ENCODE results near the gene TFRC.
A peak's percentile ranks its signal among the peaks of the same experiment; 100 is the strongest.
"Not testable (repeated sequence)": the region's sequence is repeated elsewhere in the genome, so short reads cannot be mapped to it uniquely, and the experiment has no call there.

TFRC gene

DNA sequence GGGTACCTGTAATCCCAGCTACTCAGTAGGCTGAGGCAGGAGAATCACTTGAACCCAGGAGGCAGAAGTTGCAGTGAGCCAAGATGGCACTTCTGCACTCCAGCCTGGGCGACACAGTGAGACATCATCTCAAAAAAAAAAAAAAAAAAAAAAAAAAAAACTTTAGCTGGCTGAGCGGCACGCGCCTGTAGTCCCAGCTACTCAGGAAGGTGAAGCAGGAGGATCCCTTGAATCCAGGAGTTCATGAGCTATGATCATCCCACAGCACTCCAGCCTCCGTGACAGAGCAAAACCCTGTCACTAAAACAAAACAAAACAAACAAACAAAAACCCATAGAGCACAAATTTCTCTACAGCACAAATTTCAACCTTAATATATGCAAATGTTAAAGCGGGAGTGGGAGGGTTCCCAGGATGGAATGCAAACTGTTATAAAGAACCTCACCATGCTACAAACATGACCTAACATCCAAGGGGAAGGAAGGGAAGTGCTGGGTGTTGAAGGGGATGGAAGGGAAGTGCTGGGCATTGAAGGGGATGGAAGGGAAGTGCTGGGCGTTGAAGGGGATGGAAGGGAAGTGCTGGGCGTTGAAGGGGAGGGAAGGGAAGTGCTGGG, 16.6 kb upstream of the TFRC start:
- H3K9me3 Mint-ChIP-seq, H3K4me3 Mint-ChIP-seq, H3K27me3 Mint-ChIP-seq, CTCF ChIA-PET, H3K36me3 Mint-ChIP-seq, DNase-seq, H3K4me1 Mint-ChIP-seq: not testable (repeated sequence)
- H3K27ac Mint-ChIP-seq: peak overlapping the region; percentile 25

DNA sequence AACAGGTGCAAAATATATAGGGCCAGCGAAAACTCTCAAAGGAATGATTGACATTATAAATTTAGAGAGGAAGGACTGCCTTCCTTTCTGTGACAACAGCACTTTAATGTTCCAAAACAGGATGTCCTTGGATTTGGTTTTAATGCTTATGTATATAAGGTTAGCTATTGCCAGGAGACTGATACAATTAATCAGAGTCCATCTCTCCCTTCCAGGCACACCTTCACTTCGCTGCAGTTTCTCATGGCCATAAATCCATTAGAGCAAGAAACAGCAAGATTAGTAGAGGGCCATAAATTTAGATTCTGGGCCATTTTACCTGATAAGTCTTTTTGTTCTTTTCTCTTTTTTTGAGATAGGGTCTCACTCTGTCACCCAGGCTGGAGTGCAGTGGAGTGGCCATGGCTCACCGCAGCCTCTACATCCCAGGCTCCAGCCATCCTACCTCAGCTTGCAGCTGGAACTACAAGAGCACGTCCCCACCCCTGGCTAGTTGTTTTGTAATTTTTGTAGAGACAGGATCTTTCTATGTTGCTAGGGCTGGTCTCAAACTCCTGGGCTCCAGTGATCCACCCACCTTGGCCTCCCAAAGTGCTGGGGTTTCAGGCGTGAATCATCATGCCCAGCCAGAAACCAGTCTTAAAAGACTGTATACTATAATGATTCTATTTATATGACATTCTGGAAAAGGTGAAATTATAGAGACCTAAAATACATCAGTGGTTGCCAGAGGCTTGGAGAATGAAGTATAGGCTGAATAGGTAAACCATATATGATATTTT, 15.7 kb upstream of the TFRC start:
- CTCF ChIA-PET: interaction anchor here (2.3 kb wide), 1 partner anchor 102 kb away, joined by 6 read pairs; no protein-coding TSS in a partner anchor
- Mint-ChIP-seq H3K27ac (peak overlapping the region; percentile 58), H3K36me3 (no peaks in the 10 kb centered on the region), H3K27me3 (peaks cover 4% of the 10 kb centered on the region), H3K4me3 (no peak overlapping the region), H3K4me1 (peaks cover 6% of the 10 kb centered on the region), H3K9me3 (no peaks in the 10 kb centered on the region)
- DNase-seq: no peak

DNA sequence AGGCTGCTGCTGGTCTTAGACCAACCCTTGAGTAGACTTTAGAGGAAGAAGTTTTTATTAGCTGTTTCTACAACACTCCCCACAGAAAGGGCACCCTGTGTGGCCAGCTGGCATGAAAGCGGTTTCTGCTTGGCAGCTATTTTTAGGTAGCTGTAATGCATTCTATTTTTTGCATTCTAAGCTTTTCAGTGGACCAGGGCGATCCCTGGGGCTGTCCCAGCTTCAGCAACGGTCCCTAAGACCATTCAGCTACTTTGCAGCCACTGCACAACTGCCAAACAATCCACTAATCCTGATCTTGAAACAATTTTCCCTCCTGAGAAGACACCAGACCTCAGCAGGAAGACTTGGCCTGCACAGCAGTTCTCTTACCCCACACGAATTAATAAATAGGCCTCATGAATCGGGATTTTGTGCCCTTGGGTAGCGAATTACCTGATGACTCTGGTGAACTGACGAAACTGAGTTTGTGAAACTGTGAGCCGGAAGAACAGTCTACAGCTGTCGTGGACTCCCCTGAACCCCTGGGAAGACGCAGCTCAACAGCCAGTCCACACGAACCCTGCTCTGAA, 14.6 kb upstream of the TFRC start:
- Mint-ChIP-seq H3K4me3 (no peak overlapping the region), H3K36me3 (no peaks in the 10 kb centered on the region), H3K27ac (no peak overlapping the region), H3K27me3 (peaks cover 4% of the 10 kb centered on the region), H3K4me1 (peaks cover 6% of the 10 kb centered on the region), H3K9me3 (no peaks in the 10 kb centered on the region)
- DNase-seq: peak; percentile 1
- CTCF ChIA-PET: interaction anchor here (0.9 to 6.4 kb wide), 3 partner anchors 12 to 103 kb away, joined by 4 to 48 read pairs (median 6); no protein-coding TSS in a partner anchor

DNA sequence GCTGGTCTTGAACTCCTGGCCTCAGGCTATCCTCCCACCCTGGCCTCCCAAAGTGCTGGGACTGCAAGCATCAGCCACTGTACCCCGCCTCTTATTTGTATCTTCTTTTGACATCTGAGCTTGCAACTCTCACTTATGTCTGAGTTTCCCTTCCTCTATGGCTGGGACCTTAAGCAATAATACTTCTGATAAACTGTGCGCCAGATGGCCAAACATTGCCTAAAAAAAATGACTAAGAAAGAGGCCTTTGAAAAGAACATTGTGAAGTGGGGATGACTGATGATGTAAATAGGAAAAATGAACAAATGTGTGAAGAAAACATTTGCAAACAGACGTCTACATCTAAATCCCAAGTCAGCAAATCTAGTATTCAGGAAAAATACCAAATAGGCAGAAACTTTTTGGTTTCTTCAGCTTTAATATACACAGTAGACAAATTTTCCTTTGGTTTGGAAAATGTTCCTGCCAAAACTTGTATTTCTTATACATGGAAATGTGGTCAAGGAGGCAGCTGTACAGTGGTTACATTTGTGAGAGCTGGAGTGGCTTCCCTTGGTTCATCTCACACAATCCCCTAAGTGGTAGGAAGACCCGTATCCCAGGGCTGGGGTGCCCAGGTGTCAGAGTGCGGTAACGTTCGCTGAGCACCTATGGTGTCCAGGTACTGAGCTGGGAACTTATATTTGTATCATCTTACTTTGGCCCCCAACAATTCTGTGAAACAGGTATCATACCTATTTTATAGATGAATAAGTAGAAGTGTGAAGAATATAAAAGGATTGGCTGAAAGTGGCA, 11.6 kb upstream of the TFRC start:
- Mint-ChIP-seq H3K27me3 (peaks cover 7% of the 10 kb centered on the region), H3K4me1 (peaks cover 1% of the 10 kb centered on the region), H3K9me3 (no peaks in the 10 kb centered on the region), H3K36me3 (no peaks in the 10 kb centered on the region), H3K27ac (no peak overlapping the region), H3K4me3 (no peak overlapping the region)
- CTCF ChIA-PET: interaction anchor here (1.9 to 6.4 kb wide), 2 partner anchors 8 to 20 kb away, joined by 4 to 48 read pairs; no protein-coding TSS in a partner anchor
- DNase-seq: no peak

DNA sequence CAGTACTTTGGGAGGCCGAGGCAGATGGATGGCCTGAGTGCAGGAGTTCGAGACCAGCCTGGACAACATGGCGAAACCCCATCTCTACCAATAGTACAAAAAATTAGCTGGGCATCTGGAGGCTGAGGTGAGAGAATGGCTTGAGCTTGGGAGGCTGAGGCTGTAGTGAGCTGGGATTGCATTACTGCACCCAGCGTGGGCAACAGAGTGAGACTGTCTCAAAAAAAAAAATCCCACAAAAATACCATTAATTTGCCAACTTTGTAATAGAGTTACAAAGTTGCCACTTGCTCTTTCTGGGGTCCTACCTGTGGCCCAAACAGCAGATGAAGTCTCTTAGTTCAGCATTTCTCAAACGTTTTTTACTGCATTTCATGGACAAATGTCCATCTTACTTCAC, 6.0 kb upstream of the TFRC start:
- CTCF ChIA-PET: no interaction called here
- no peak overlapping the region for H3K27ac Mint-ChIP-seq
- H3K4me3 Mint-ChIP-seq: no peak overlapping the region
- H3K27me3 Mint-ChIP-seq: peaks cover 3% of the 10 kb centered on the region
- no peaks in the 10 kb centered on the region for H3K9me3 Mint-ChIP-seq
- peaks cover 8% of the 10 kb centered on the region for H3K4me1 Mint-ChIP-seq
- DNase-seq: peak; percentile 3
- no peaks in the 10 kb centered on the region for H3K36me3 Mint-ChIP-seq

DNA sequence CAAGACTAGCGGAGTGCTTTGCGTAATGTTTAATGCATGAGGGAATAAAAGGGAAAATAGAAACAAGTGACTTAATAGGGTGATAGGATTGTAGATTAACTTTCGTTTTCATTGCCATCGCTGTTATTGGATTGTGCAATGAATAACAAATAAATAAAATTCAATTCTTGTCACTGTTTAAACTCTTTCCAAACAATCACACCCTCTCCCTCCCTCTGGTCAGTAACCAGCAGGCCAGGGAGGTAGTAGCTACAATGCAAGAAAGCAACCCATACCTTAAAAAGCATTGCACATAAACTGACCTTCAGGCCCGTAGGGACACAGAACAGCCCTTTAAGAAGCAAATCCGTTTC, 705 bp upstream of the TFRC start:
- CTCF ChIA-PET: no interaction called here
- Mint-ChIP-seq H3K27ac (peak overlapping the region; percentile 94), H3K27me3 (no peaks in the 10 kb centered on the region), H3K36me3 (peaks cover 12% of the 10 kb centered on the region), H3K4me3 (peak overlapping the region; percentile 100), H3K4me1 (peaks cover 43% of the 10 kb centered on the region), H3K9me3 (no peaks in the 10 kb centered on the region)
- peak; percentile 15 for DNase-seq

DNA sequence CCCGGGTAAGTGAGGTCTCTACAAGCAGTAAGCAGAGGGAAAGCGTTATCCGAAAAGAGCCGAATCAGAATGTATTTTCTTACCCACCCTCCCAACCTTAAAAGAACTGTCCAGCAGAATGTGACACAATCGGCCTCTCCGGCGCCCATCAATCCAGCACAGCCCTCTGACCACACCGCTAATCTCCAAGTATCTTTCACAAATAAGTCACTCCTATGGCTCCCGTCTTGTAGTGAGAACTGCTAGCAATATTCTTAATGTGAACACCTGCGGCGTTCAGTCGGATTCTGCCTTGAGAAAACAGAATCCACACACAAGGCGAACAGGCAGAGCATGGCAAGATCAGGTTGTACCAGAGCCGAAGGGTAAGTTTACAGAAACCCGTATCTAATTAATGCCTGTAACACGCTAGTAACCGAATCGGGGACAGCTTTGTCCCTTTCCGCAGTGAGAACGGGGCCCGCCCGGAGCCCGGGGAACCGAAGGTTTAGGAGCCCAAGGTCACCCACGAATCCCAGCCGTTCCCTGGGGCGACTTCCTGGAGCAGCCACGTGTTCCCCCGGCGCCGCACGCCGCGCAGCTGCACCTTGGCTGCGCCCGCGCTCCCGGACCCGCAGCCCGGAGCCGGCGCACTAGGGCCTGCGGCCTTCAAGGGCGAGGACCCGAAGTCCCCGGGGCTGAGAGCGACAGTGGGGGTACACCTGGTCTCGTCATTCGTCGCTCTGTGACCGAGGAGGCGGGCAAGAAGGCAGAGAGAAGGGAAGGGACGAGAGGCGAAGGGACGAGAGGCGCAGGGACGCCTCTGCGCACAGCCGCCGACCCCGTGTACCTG, 672 bp downstream of the TFRC start:
- Mint-ChIP-seq H3K27me3 (no peaks in the 10 kb centered on the region), H3K4me3 (peak overlapping the region; percentile 100), H3K36me3 (peaks cover 17% of the 10 kb centered on the region), H3K4me1 (peaks cover 50% of the 10 kb centered on the region), H3K27ac (peak overlapping the region; percentile 94), H3K9me3 (no peaks in the 10 kb centered on the region)
- DNase-seq: peak; percentile 79
- CTCF ChIA-PET: interaction anchor here (0.9 to 1.2 kb wide), 2 partner anchors 31 to 115 kb away, joined by 4 to 7 read pairs; no protein-coding TSS in a partner anchor

DNA sequence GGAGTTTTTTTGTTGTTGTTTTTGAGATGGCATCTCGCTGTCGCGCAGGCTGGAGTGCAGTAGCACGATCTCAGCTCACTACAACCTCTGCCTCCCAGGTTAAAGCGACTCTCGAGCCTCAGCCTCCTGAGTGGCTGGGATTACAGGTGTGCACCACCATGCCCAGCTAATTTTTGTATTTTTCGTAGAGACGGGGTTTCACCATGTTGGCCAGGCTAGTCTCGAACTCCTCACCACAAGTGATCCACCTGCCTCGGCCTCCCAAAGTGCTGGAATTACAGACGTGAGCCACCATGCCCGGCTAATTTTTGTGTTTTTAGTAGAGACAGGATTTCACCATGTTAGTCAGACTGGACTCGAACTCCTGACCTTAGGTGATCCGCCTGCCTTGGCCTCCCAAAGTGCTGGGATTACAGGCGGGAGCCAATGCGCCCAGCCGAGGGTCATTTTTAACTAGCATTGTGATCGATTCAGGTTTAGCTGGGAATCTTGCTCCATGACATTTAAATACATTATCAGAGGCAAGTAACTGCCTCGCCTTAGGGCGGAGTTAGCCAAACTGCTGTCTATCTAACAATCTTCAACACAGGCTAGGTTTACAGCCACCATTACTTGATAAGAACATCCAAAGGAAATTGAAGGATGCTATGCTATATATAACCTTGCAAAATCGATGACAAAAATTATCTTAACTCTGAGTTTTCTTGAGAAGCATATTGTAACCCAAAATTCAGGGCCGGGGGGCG, 1.6 kb downstream of the TFRC start:
- peak overlapping the region; percentile 100 for H3K4me3 Mint-ChIP-seq
- peaks cover 48% of the 10 kb centered on the region for H3K4me1 Mint-ChIP-seq
- CTCF ChIA-PET: interaction anchor here (0.9 to 2.6 kb wide), 3 partner anchors 32 to 117 kb away, joined by 4 to 28 read pairs (median 7); no protein-coding TSS in a partner anchor

DNA sequence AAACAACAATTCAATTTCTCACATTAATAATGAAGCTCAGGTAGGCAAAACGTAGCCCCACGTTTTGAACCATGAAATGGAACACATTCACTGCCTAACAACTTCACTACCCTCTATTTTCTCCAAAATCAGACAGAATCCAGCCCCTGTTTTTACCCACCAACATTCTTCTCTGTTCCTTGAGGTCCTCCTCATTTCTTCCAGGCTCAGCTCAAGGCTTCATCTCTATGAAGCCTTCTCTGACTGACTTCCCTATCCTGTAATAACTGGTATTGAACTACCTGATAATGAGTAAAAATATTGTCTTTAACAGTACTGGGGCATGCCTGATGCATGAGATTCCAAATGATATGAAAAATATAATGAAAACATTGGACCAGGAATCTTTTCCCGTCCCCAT, 2.2 kb downstream of the TFRC start:
- DNase-seq: no peak
- H3K4me3 Mint-ChIP-seq: peak overlapping the region; percentile 100
- H3K4me1 Mint-ChIP-seq: peaks cover 49% of the 10 kb centered on the region
- CTCF ChIA-PET: interaction anchor here (0.9 to 2.6 kb wide), 3 partner anchors 101 to 120 kb away, joined by 3 to 28 read pairs (median 4); no protein-coding TSS in a partner anchor
- H3K36me3 Mint-ChIP-seq: peaks cover 24% of the 10 kb centered on the region
- no peaks in the 10 kb centered on the region for H3K27me3 Mint-ChIP-seq
- no peaks in the 10 kb centered on the region for H3K9me3 Mint-ChIP-seq
- H3K27ac Mint-ChIP-seq: peak overlapping the region; percentile 94

More for the DNA sequence above, 1.6 kb downstream of the TFRC start:
- Mint-ChIP-seq H3K36me3 (peaks cover 20% of the 10 kb centered on the region), H3K27ac (peak overlapping the region; percentile 94)
- H3K27me3 Mint-ChIP-seq, H3K9me3 Mint-ChIP-seq: not testable (repeated sequence)
- DNase-seq: peak; percentile 17

DNA sequence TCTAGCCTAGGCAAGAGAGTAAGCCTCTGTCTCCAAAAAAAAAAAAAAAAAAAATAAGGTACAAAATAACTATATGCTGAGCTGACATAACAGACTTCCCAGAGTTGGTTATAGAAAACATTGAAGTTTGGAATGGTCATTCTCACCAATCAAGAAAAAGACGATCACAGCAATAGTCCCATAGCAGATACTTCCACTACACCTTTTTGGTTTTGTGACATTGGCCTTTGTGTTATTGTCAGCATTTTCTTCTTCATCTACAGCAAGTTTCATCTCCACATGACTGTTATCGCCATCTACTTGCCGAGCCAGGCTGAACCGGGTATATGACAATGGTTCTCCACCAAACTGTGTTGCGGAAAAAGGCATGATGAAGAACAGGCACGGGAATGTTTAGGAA, 6.9 kb downstream of the TFRC start:
- Mint-ChIP-seq H3K36me3 (peaks cover 48% of the 10 kb centered on the region), H3K27ac (peak overlapping the region; percentile 42), H3K27me3 (no peaks in the 10 kb centered on the region), H3K4me1 (peaks cover 43% of the 10 kb centered on the region), H3K4me3 (no peak overlapping the region), H3K9me3 (no peaks in the 10 kb centered on the region)
- no peak for DNase-seq
- CTCF ChIA-PET: interaction anchor here (0.7 to 9.5 kb wide), 5 partner anchors 18 to 1883 kb away, joined by 3 to 293 read pairs (median 6); no protein-coding TSS in a partner anchor

DNA sequence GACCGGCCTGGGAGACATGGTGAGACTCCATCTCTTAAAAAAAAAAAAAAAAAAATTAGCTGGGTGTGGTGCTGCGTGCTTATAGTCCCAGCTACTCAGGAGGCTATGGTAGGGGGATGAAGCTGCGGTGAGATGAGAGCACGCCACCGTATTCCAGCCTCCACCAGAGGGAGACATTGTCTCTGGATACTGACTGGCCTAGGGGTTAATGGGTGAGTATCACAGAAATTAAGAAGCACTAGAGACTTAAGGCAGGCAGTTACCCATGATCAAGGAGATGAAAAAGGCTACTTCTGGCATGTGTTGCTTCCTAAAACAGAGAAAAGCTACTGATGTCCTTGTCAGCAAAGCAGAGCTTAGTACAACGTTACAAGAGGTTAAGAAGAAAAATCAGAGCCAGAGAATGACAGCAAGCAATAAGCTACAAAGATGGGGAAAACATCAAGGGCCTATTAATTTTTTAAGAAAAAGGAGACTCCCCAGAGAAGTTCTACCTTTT, 8.6 kb downstream of the TFRC start:
- Mint-ChIP-seq H3K4me3 (no peak overlapping the region), H3K4me1 (peaks cover 32% of the 10 kb centered on the region), H3K27ac (peak overlapping the region; percentile 8), H3K27me3 (no peaks in the 10 kb centered on the region), H3K9me3 (no peaks in the 10 kb centered on the region), H3K36me3 (peaks cover 48% of the 10 kb centered on the region)
- DNase-seq: peak; percentile 81
- CTCF ChIA-PET: interaction anchor here (0.6 to 9.5 kb wide), 29 partner anchors 10 to 517 kb away, joined by 3 to 293 read pairs (median 5); no protein-coding TSS in a partner anchor

DNA sequence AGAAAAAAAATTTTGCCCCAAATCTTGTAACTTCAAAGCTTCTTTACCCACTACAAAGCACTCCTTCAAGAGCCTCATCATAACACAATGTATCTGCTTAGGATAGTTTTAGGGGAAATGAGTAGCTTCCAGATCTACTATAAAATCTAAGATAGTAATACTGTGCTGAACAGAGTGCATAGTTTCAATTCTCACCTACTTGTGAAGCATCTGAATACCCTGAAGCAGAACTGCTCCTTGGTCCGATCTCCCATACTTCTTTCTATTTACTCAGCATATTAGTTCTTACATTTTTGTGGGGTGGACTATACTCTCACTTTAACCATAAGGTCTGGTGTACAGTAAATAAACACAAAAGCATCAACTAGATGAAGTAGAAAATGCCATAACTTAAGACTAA, 9.6 kb downstream of the TFRC start:
- CTCF ChIA-PET: interaction anchor here (0.7 to 9.5 kb wide), 16 partner anchors 9 to 147 kb away, joined by 3 to 293 read pairs (median 6); no protein-coding TSS in a partner anchor
- Mint-ChIP-seq H3K27me3 (no peaks in the 10 kb centered on the region), H3K36me3 (peaks cover 53% of the 10 kb centered on the region), H3K4me1 (peaks cover 22% of the 10 kb centered on the region), H3K9me3 (no peaks in the 10 kb centered on the region), H3K27ac (peak overlapping the region; percentile 76), H3K4me3 (no peak overlapping the region)
- no peak for DNase-seq

Measured in activated naive CD4-positive, alpha-beta T cell treated with anti-CD3 and anti-CD28 coated beads, Interleukin-2, amount 10 ng/mL, durations not matched to agents 7 days and 5 days (primary cell).